Urinary bladder (tissue), 4 donors: ENCODE results near the gene AKR1B15. TPM values are rescaled to one million over a fixed set of nuclear protein-coding genes. Genes with fewer than 3 reads are reported as not detected.
"Not testable (repeated sequence)": the region's sequence is repeated elsewhere in the genome, so short reads cannot be mapped to it uniquely, and the experiment has no call there.

Experiments
- DNase-seq: peaks from one replicate; pipeline ENCODE4 v3.0.0-alpha.2; 2015; ENCODE audit errors: extremely low spot score
- H3K27ac ChIP-seq: one replicate; pipeline ENCODE4 v1.5.1; 2013; ENCODE audit warnings: low read depth, mild to moderate bottlenecking, moderate library complexity
- H3K36me3 ChIP-seq: one replicate; pipeline ENCODE4 v1.6.1; 2013; ENCODE audit warnings: mild to moderate bottlenecking, moderate library complexity; ENCODE audit not compliant: insufficient read depth
- H3K4me1 ChIP-seq: one replicate; pipeline ENCODE4 v1.6.1; 2013; ENCODE audit warnings: mild to moderate bottlenecking, moderate library complexity; ENCODE audit not compliant: insufficient read depth
- H3K4me3 ChIP-seq: one replicate; pipeline ENCODE4 v1.5.1; 2013; ENCODE audit warnings: low read depth, low read length
- WGBS: extraction: QIAGEN DNeasy Blood & Tissue Kit; methylation state at CpG from one replicate; pipeline ENCODE4 v1.1.7; 2013; 5-methylcytosine and 5-hydroxymethylcytosine counted together
- polyA plus RNA-seq: library from polyadenylated mRNA; stranded (reverse); fragments of 200-250 nt; gene quantifications from one replicate; pipeline ENCODE4 v1.2.3, GENCODE V29; 2013
- total RNA-seq: library from RNA; depleted of rRNA; stranded (reverse); fragments of >200 nt; gene quantifications from one replicate; pipeline ENCODE4 v1.2.3, GENCODE V29; 2014
- donor health status: healthy with polysubstance abuse.
- donor health status: healthy.

AKR1B15 gene
- total and polyA plus RNA-seq, 2 donors = 0.86 TPM; not detected in 1

DNA sequence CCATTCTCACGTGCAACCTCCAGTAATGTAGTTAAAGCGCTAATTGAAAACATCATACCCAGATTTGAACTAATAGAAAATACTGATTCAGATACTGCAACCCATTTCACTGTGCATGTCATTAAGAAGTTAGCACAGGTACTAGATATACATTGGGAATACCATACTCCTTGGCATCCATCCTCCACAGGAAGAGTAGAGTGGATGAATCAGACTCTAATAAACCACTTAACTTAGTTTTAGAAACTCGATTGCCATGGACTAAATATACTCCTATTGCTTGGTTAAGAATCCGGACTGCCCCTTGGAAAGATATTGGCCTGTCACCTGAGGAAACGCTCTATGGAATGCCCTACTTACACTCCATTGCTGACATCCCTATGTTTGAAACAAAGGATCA, 9.5 kb downstream of the AKR1B15 start:
- Histone ChIP-seq H3K36me3 (no peaks in the 10 kb centered on the region), H3K4me3 (no peak overlapping the region), H3K4me1 (no peaks in the 10 kb centered on the region), H3K27ac (no peak overlapping the region)
- WGBS = 92% methylated on average over 5 of the region's 5 CpGs
- DNase-seq = no peak

DNA sequence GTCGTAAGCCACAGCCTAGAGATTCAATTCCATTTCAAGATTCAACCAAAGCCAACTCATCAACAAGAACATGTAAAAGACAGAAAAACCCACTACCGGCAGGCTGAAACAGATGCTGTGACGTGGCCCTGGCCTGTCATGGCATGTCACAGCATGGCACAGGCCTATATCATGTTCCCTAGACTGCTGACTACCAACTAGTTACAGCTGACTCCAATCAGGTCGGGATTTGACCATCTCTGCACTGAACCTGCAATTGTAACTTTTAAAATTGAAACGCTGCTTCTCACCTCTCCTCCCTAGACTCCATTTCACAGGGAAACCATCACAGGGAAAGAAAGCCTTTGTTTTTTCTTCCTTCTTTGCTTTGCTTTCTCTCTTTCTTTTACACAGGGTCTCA, 12.7 kb downstream of the AKR1B15 start:
- DNase-seq, H3K36me3 ChIP-seq, H3K4me1 ChIP-seq, H3K27ac ChIP-seq, H3K4me3 ChIP-seq: not testable (repeated sequence)
- WGBS = 86% methylated on average over 5 of the region's 5 CpGs

DNA sequence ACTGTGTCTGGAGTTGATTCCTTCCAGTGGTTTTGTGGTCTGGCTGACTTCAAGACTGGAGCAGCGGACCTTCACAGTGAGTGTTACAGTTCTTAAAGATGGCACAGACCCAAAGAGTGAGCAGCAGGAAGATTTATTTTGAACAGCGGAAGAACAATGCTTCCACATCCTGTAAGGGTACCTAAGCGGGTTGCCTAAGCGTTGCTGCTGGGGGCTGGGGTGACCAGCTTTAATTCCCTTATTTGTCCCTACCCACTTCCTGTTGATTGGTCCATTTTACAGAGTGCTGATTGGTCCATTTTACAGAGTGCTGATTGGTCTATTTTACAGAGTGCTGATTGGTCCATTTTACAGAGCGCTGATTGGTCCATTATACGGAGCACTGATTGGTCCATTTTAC, 13.2 kb downstream of the AKR1B15 start:
- Histone ChIP-seq H3K4me3 (no peak overlapping the region), H3K4me1 (no peaks in the 10 kb centered on the region), H3K36me3 (no peaks in the 10 kb centered on the region), H3K27ac (no peak overlapping the region)
- no peak for DNase-seq
- WGBS = 75% methylated on average over 6 of the region's 6 CpGs

DNA sequence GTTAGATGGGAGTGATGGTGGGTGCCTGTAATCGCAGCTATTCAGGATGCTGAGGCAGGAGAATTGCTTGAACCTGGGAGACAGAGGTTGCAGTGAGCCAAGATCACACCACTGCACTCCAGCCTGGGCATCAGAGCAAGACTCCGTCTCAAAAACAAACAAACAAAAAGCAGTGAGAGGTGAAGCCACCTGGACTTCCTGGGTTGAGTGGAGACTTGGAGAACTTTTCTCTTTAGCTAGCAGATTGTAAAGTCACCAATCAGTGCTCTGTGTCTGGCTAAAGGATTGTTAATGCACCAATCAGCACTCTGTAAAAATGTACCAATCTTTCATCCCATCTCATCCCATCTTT, 14.5 kb downstream of the AKR1B15 start:
- H3K27ac ChIP-seq, H3K4me3 ChIP-seq, H3K36me3 ChIP-seq, DNase-seq, H3K4me1 ChIP-seq: not testable (repeated sequence)
- WGBS = 67% methylated on average over 2 of the region's 2 CpGs

DNA sequence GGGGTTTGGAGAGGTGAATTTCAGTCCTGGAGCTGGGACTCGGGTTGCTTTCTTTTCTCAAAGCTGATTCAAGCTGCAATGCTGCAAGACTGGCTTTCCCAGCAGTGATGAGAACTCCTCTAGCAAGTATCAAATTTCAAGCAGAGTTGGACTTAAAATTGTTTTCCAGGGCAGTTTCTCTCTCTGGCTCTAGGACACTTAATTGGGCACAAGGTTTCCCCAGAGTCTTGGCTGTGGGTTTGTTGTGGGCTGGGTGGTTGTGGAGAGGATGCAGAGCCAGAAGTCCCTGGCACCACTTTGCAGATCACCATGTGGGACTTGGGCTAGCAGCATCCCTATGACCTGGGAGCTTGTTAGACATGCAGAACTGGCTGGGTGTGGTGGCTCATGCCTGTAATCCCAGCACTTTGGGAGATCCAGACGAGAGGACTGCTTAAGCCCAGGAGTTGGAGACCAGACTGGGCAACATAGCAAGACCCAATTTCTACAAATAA, 16.8 kb downstream of the AKR1B15 start:
- peak; percentile 13 for DNase-seq
- no peaks in the 10 kb centered on the region for H3K36me3 ChIP-seq
- no peak overlapping the region for H3K4me3 ChIP-seq
- WGBS = 40% methylated on average over 2 of the region's 2 CpGs
- no peak overlapping the region for H3K27ac ChIP-seq
- H3K4me1 ChIP-seq = no peaks in the 10 kb centered on the region

DNA sequence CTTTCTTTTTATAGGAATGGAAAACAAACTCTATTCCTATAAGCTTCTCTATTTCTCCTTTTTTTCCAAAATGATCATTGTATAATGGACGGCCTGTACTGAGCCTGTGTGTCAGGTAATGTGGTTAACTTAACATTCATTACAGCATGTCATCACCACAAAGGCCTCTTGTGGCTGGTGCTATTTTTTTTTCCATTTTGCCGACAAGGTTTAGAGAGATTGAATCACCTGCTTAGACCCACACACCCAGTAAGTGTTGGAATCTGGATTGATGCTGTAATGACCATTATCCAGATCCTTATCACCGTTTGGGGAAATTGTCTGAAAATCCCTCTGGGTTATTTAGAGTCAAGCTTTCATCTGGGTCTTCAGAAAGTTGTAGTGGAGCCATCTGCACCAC, 18.5 kb downstream of the AKR1B15 start:
- WGBS = 75% methylated on average over 3 of the region's 3 CpGs
- DNase-seq = no peak
- Histone ChIP-seq H3K36me3 (no peaks in the 10 kb centered on the region), H3K4me1 (no peaks in the 10 kb centered on the region), H3K4me3 (no peak overlapping the region), H3K27ac (no peak overlapping the region)

DNA sequence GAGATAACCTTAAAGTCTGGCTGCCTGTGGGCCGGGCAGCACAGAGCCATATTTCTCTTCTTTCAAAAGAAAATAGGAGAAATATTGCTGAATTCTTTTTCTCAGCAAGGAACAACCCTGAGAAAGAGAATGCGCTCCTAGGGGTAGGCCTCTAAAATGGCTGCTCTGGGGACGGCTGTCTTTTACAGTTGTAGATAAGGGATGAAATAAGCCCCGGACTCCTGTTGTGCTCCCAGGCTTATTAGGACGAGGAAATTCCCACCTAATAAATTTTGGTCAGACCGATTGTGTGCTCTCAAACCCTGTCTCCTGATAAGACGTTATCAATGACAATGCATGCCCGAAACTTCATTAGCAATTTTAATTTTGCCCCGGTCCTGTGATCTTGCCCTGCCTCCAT, 21.1 kb downstream of the AKR1B15 start:
- H3K4me3 ChIP-seq, H3K36me3 ChIP-seq, H3K4me1 ChIP-seq, DNase-seq, H3K27ac ChIP-seq: not testable (repeated sequence)
- WGBS = 87% methylated on average over 9 of the region's 9 CpGs

DNA sequence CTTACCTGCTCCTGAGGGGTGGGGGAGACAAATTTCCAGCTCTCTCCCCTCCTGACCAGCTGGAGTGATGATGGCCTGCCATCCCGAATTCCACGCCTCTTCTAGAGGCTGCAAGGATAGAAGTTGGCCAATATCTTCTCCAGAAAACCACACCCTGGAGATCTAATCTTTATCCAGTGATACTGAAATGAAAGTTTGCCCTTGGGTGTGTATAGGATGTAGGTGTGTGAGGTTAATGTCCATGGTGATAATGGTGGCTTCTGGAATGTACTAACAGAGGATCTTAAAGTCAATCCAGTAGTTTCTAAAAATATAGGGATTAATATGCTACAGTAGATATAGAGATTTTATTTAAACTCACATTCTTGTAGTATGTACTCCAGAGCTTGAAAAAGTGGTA, 22.2 kb downstream of the AKR1B15 start:
- no peaks in the 10 kb centered on the region for H3K36me3 ChIP-seq
- no peak overlapping the region for H3K4me3 ChIP-seq
- DNase-seq = no peak
- 85% methylated on average over 2 of the region's 2 CpGs for WGBS
- H3K4me1 ChIP-seq = no peaks in the 10 kb centered on the region
- no peak overlapping the region for H3K27ac ChIP-seq

DNA sequence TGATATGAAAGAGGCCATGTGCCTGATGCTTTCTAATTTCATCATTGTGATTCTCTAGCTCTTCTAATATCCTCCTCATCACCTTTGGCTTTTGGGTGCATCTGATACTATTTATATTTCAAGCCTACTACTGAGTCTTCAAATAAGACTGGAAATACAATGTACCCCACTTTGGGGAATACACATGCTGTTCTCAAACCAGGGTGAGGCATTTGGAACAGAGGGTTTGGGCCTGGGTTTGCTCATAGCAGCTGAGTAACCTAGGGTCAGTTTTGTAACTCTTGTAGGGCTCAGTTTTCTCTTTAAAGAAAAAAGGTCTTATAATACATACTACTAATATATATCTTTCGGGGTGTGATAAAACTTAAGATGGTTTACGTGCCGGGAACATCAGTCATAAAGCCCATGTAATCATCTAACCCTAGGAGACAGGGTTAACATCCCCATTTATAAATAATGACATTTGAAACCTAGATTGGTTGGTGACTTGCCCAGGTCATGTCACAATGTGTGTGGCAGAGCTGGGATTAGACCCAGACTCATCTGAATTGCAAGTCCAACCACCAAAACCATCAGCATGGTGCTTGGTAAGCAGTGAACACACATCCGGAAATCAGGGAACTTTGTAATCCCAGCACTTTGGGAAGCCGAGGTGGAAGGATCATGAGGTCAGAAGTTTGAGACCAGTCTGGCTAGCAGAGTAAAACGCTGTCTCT, 23.0 kb downstream of the AKR1B15 start:
- DNase-seq = no peak

DNA sequence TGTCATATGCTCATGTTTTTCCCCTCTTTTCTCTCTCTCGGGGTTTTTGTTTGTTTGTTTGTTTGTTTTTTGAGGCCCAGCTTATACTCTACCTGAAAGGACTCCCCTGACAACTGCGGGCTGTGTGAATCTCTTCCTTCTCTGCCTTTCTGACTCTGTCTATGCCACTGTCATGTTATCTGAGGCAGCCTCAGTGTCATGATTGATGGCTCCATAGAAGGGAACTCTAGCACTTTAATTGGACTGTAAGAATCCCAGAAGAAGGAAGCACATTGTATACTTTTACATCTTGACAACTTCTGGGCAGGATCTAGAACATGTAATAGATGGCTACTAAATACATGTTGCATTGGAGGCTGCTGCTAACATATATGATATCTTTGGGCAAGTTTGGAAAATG, 25.4 kb downstream of the AKR1B15 start:
- no peak overlapping the region for H3K4me3 ChIP-seq
- WGBS = 63% methylated on average over 2 of the region's 2 CpGs
- H3K27ac ChIP-seq = no peak overlapping the region
- no peaks in the 10 kb centered on the region for H3K4me1 ChIP-seq
- no peaks in the 10 kb centered on the region for H3K36me3 ChIP-seq
- DNase-seq = no peak

More for the DNA sequence above, 23.0 kb downstream of the AKR1B15 start:
- Histone ChIP-seq H3K4me1 (no peaks in the 10 kb centered on the region), H3K36me3 (no peaks in the 10 kb centered on the region), H3K4me3 (no peak overlapping the region), H3K27ac (no peak overlapping the region)
- 86% methylated on average over 6 of the region's 6 CpGs for WGBS

DNA sequence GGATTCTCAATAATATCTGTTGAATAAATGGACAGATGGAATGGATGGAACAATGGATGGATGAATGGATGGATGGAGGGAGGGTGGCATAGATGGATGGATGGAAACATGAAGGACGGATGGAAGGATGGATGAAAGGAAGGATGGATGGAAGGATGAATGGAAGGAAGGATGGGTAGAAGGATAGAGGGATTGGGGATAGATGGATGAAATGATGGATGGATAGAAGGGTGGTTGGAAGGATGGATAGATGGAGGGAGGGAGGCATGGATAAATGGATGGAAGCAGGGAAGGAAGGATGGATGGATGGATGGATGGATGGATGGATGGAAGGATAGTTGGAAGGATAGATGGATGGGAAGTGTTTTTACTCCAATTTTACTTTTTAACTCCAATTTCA, 35.4 kb downstream of the AKR1B15 start:
- Histone ChIP-seq H3K27ac (no peak overlapping the region), H3K36me3 (no peaks in the 10 kb centered on the region), H3K4me1 (no peaks in the 10 kb centered on the region), H3K4me3 (no peak overlapping the region)
- 75% methylated on average over 1 of the region's 1 CpG for WGBS
- no peak for DNase-seq

DNA sequence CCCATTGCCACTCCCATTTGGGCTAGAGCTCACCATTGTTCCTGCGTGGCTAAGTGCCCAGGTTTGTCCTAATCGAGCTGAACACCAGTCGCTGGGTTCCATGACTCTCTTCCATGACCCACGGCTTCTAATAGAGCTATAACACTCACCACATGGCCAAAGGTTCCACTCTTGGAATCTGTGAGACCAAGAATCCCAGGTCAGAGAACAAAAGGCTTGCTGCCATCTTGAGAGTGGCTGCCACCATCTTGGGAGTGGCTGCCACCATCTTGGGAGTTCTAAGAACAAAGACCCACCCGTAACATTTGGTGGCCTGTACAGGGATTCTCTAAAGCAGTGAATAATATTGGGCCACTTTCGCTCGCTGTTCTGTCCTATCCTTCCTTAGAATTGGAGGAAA, 37.0 kb downstream of the AKR1B15 start:
- DNase-seq = no peak
- Histone ChIP-seq H3K4me3 (no peak overlapping the region), H3K36me3 (no peaks in the 10 kb centered on the region), H3K27ac (no peak overlapping the region), H3K4me1 (no peaks in the 10 kb centered on the region)
- 87% methylated on average over 7 of the region's 7 CpGs for WGBS

DNA sequence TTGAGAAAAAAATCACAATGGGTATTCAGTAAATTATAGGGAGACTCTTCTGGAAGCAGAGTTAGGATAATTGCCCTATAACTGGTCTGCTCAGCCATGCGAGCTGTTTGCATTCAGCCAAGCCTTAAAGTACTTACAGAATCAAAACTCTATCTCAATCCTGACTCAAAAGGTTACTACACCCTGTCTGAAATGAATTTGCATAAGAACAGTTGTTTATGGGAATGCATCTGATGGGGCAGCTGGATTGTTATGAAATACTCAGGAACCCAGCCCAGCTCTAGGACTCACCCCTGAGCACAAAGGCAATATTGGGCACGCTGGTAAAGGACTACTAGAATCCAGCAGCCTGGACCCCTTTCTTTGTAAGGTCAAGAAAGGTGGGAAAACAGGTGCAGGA, 38.8 kb downstream of the AKR1B15 start:
- 85% methylated on average over 2 of the region's 2 CpGs for WGBS
- Histone ChIP-seq H3K27ac (no peak overlapping the region), H3K4me3 (no peak overlapping the region), H3K36me3 (no peaks in the 10 kb centered on the region), H3K4me1 (no peaks in the 10 kb centered on the region)
- no peak for DNase-seq

DNA sequence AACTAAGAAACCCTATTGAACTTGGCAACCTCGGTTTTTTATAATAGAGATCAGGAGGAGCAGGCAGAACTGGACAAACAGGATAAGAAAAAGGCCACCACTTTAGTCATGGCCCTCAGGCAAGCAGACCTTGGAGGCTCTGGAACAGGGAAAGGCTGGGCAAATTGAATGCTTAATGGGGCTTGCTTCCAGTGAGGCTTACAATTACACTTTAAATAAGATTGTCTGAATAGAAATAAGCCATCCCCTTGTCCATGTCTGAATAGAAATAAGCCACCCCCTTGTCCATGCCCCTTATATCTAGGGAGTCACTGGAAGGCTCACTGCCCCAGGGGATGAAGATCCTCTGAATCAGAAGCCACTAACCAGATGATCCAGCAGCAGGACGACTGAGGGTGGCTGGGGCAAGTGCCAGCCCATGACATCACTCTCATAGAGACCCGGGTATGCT, 40.6 kb downstream of the AKR1B15 start:
- Histone ChIP-seq H3K4me3 (no peak overlapping the region), H3K27ac (no peak overlapping the region), H3K36me3 (no peaks in the 10 kb centered on the region), H3K4me1 (no peaks in the 10 kb centered on the region)
- 57% methylated on average over 3 of the region's 3 CpGs for WGBS
- DNase-seq = no peak
